AG10803 (cell line): ENCODE measurements around the gene URM1.

Experiments
- DNase-seq: peaks from one replicate; pipeline ENCODE4 v3.0.0; 2010; ENCODE audit warnings: low read depth
- H3K4me3 ChIP-seq: 2 replicates; pipeline ENCODE4 v1.5.1; 2011; ENCODE audit warnings: mild to moderate bottlenecking, low read length, control low read depth
- CTCF ChIP-seq: conservative IDR thresholded peaks from 2 replicates; pipeline ENCODE4 v1.5.1; 2011; ENCODE audit warnings: mild to moderate bottlenecking, low read length, control low read depth, inconsistent platforms

Gene URM1

GRCh38 chr9:128349772-128350171 lies 21.4 kb upstream of the URM1 start:
- H3K4me3 ChIP-seq = no peak overlapping the region
- TF ChIP-seq CTCF = no peak
- no peak for DNase-seq

GRCh38 chr9:128355451-128355850 lies 15.7 kb upstream of the URM1 start:
- DNase-seq = no peak
- no peak for TF ChIP-seq CTCF
- no peak overlapping the region for H3K4me3 ChIP-seq

GRCh38 chr9:128358090-128358489 lies 13.1 kb upstream of the URM1 start:
- no peak overlapping the region for H3K4me3 ChIP-seq
- TF ChIP-seq CTCF = no peak
- DNase-seq = no peak

GRCh38 chr9:128358861-128359260 lies 12.3 kb upstream of the URM1 start:
- TF ChIP-seq CTCF = no peak
- no peak overlapping the region for H3K4me3 ChIP-seq
- DNase-seq = no peak

GRCh38 chr9:128360826-128361225 lies 10.3 kb upstream of the URM1 start:
- no peak for TF ChIP-seq CTCF
- H3K4me3 ChIP-seq = no peak overlapping the region
- DNase-seq = no peak

- TF ChIP-seq CTCF = no peak
- DNase-seq = no peak
- H3K4me3 ChIP-seq = peak overlapping the region; percentile 69
These were observed 9.7 kb upstream of the URM1 start for GRCh38 chr9:128361296-128361985.

GRCh38 chr9:128361986-128362646 lies 9.1 kb upstream of the URM1 start:
- DNase-seq = peak; percentile 80
- TF ChIP-seq CTCF = peak; percentile 89
- peak overlapping the region; percentile 69 for H3K4me3 ChIP-seq
